ENCODE results near the gene PMVK. TPM values are rescaled to one million over a fixed set of nuclear protein-coding genes. Genes with fewer than 3 reads are reported as not detected.

The PMVK gene
- total and polyA plus RNA-seq, 4 donors: 9.7 to 37.3 (median 18.6) TPM

GRCh38 chr1:154982897-154983648, 46.6 kb upstream of the PMVK start, which contains the start of gene FLAD1 (continued):
- TF ChIP-seq REST (IDR thresholded peaks at IDR 0.05) (peak; percentile 35), EGR1 (IDR thresholded peaks at IDR 0.05; ENCODE audit: low read depth in 2 of 2) (peak; percentile 50 to 70), JUND (IDR thresholded peaks at IDR 0.05) (no peak)

- TF ChIP-seq HNF4G (IDR thresholded peaks at IDR 0.05): no peak
- TF ChIP-seq FOXA2 (IDR thresholded peaks at IDR 0.05): no peak
- no peak for TF ChIP-seq REST (IDR thresholded peaks at IDR 0.05)
- TF ChIP-seq ZBTB33 (IDR thresholded peaks at IDR 0.05): no peak
- TF ChIP-seq TAF1 (conservative IDR thresholded peaks at IDR 0.05): no peak
- no peak for TF ChIP-seq SP1 (IDR thresholded peaks at IDR 0.05)
- no peak for TF ChIP-seq RXRA (IDR thresholded peaks at IDR 0.05)
- no peak for TF ChIP-seq YY1 (IDR thresholded peaks at IDR 0.05)
- TF ChIP-seq FOXA1 (IDR thresholded peaks at IDR 0.05): no peak
- no peak for TF ChIP-seq MAX (IDR thresholded peaks at IDR 0.05)
- no peak for TF ChIP-seq GABPA (IDR thresholded peaks at IDR 0.05 in 1 of 2, conservative IDR thresholded peaks at IDR 0.05 in 1 of 2)
- no peak for TF ChIP-seq HNF4A (conservative IDR thresholded peaks at IDR 0.05)
- TF ChIP-seq JUND (IDR thresholded peaks at IDR 0.05): no peak
- no peak for TF ChIP-seq CTCF (IDR thresholded peaks at IDR 0.05; ENCODE audit: low read depth, low read length, missing input control)
- no peak for TF ChIP-seq NR2F2 (IDR thresholded peaks at IDR 0.05)
- no peak for TF ChIP-seq ATF3 (IDR thresholded peaks at IDR 0.05)
- no peak for TF ChIP-seq RAD21 (IDR thresholded peaks at IDR 0.05)
- no peak for TF ChIP-seq EGR1 (IDR thresholded peaks at IDR 0.05; ENCODE audit: low read depth in 2 of 2)
- no peak overlapping the region for H3K4me3 ChIP-seq (ENCODE audit: low read depth in 1 of 3, low read length in 3 of 3)
- no peaks in the 10 kb centered on the region for H3K27me3 ChIP-seq (ENCODE audit: control insufficient read depth in 4 of 4, insufficient read depth in 4 of 4, low read length in 3 of 4)
- DNase-seq (ENCODE audit: low spot score): no peak
- peaks cover 0 to 11% (median 2%) of the 10 kb centered on the region in 4 donors for H3K36me3 ChIP-seq (ENCODE audit: control insufficient read depth in 4 of 4, insufficient read depth in 3 of 4, low read depth in 1 of 4, low read length in 3 of 4)
- no peak overlapping the region for H3K27ac ChIP-seq (ENCODE audit: low read depth in 1 of 2, low read length in 2 of 2)
- 74% methylated on average over 6 of the region's 6 CpGs for WGBS
- H3K4me1 ChIP-seq (ENCODE audit: control insufficient read depth in 4 of 4, insufficient read depth in 4 of 4, low read length in 3 of 4): peaks cover 3 to 22% (median 18%) of the 10 kb centered on the region in 4 donors
- peak overlapping the region in 1 of 2 donors; percentile 68 for H3K9ac ChIP-seq (ENCODE audit: low read depth in 1 of 2, low read length in 2 of 2)
- H3K9me3 ChIP-seq (ENCODE audit: control insufficient read depth in 4 of 4, low read length in 3 of 4): no peaks in the 10 kb centered on the region
Observed at GRCh38 chr1:154982341-154982740, 45.8 kb upstream of the PMVK start.

Measured in liver (tissue), 9 donors.